Small intestine (tissue), 7 donors: ENCODE measurements around the gene CARNS1. TPM values are rescaled to one million over a fixed set of nuclear protein-coding genes. Genes with fewer than 3 reads are reported as not detected.
"Not testable (repeated sequence)": the region's sequence is repeated elsewhere in the genome, so short reads cannot be mapped to it uniquely, and the experiment has no call there.

ENCODE experiments used
- DNase-seq, 2 donors: peaks; one replicate each; pipeline versions ENCODE4 v3.0.0 to v3.0.0-alpha.2; 2013
- FAIRE-seq: peaks from 2 replicates; lab custom pipeline; 2012; peaks lifted over from hg19 to GRCh38; lab: Jason Lieb, UNC
- H3K27ac ChIP-seq, 3 donors: one replicate each; pipeline ENCODE4 v1.5.1; 2013; ENCODE audit warnings: low read length in 2 of 3, mild to moderate bottlenecking in 2 of 3, control low read depth in 1 of 3, inconsistent platforms in 1 of 3, low read depth in 1 of 3, moderate library complexity in 1 of 3
- H3K27me3 ChIP-seq, 3 donors: one replicate each; pipeline ENCODE4 v1.6.1; 2013; ENCODE audit warnings: low read length in 3 of 3, inconsistent platforms in 1 of 3; ENCODE audit not compliant: control insufficient read depth in 3 of 3, insufficient read depth in 3 of 3
- H3K36me3 ChIP-seq, 3 donors: one replicate each; pipeline ENCODE4 v1.6.1; 2013; ENCODE audit warnings: low read length in 3 of 3, inconsistent platforms in 1 of 3, low read depth in 1 of 3, mild to moderate bottlenecking in 1 of 3, moderate library complexity in 1 of 3; ENCODE audit not compliant: control insufficient read depth in 3 of 3, insufficient read depth in 2 of 3
- H3K4me1 ChIP-seq, 3 donors: one replicate each; pipeline ENCODE4 v1.6.1; 2013; ENCODE audit warnings: low read length in 2 of 3, inconsistent platforms in 1 of 3, low read depth in 1 of 3, mild to moderate bottlenecking in 1 of 3, moderate library complexity in 1 of 3; ENCODE audit not compliant: control insufficient read depth in 3 of 3, insufficient read depth in 2 of 3
- H3K4me3 ChIP-seq, 3 donors: one replicate each; pipeline ENCODE4 v1.5.1; 2013; ENCODE audit warnings: low read length in 3 of 3, control low read depth in 1 of 3, inconsistent platforms in 1 of 3, low read depth in 1 of 3, mild to moderate bottlenecking in 1 of 3, moderate library complexity in 1 of 3
- H3K9me3 ChIP-seq, 2 donors: one replicate each; pipeline ENCODE4 v1.6.1; 2013; ENCODE audit warnings: low read depth in 1 of 2, low read length in 1 of 2; ENCODE audit not compliant: control insufficient read depth in 2 of 2, insufficient read depth in 1 of 2
- WGBS, 3 donors: extraction: QIAGEN DNeasy Blood & Tissue Kit; methylation state at CpG; one replicate each; pipeline ENCODE4 v1.1.7; 2013; 5-methylcytosine and 5-hydroxymethylcytosine counted together
- polyA plus RNA-seq, 4 donors: library from polyadenylated mRNA; stranded (reverse) in 3 of 4; unstranded in 1 of 4; fragments of 200-250 nt in 3 of 4; fragments of 120-200 nt in 1 of 4; gene quantifications; one replicate each; pipeline versions ENCODE4 v1.2.1 to v1.2.3, GENCODE V29; 2013
- donor health status: healthy with polysubstance abuse.
- donor health status: control.
- donor health status: control.
- donor health status: Bipolar disorder and iron deficiency.
- donor health status: healthy.

The CARNS1 gene
- polyA plus RNA-seq, 4 donors, result 0.40 to 0.84 TPM; not detected in 2

DNA sequence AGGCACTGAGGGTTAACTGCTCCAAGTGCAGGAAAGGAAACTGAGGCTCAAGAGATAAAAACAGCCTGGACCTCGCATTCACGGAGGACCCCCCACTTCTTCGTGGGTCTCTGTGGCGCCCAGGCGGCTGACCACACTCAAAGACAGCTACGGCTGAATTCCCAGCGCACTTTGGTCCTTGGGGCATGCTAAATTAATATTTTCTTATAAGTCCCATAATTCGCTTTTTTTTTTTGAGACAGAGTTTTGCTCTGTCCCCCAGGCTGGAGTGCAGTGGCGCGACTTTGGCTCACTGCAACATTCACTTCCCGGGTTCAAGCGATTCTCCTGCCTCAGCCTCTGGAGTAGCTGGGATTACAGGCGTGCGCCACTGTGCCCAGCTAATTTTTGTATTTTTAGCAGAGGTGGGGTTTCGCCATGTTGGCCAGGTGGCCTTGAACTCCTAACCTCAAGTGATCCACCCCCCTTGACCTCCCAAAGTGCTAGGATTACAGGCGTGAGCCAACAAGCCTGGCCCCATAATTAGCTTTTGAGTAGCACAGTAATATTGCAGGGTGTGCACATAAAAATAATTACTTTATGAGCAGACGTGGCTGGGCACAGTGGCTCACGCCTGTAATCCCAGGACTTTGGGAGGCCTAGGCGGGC, 13.2 kb upstream of the CARNS1 start:
- Histone ChIP-seq H3K4me1 (peaks cover 3 to 32% (median 4%) of the 10 kb centered on the region in 3 donors), H3K4me3 (peak overlapping the region in 2 of 3 donors; percentile 32 to 40), H3K27ac (peak overlapping the region; percentile 78 to 98 (median 86)), H3K36me3 (peaks cover 10 to 36% (median 19%) of the 10 kb centered on the region in 3 donors)
- H3K27me3 ChIP-seq, H3K9me3 ChIP-seq, FAIRE-seq: not testable (repeated sequence)
- WGBS, 3 donors, result 16 to 42% (median 24%) methylated on average over 19 of the region's 19 CpGs
- DNase-seq, result peak in 1 of 2 donors; percentile 47

DNA sequence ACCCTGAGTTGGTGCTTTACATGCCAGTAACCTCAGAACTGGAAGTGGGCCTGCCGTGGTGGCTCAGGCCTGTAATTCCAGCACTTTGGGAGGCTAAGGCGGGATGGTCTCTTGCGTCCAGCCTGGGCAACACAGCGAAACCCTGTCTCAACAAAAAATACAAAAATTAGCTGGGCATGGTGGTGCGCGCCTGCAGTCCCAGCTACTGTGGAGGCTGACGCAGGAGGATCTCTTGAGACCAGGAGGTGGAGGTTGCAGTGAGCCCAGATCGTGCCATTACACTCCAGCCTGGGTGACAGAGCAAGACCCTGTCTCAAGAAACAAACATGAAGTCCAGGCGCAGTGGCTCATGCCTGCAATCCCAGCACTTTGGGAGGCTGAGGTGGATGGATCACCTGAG, 12.4 kb upstream of the CARNS1 start:
- 91 to 94% (median 92%) methylated on average over 9 of the region's 9 CpGs for WGBS, 3 donors
- FAIRE-seq, H3K4me3 ChIP-seq, DNase-seq, H3K9me3 ChIP-seq, H3K27me3 ChIP-seq: not testable (repeated sequence)
- Histone ChIP-seq H3K27ac (peak overlapping the region in 1 of 3 donors; percentile 98), H3K36me3 (peaks cover 4 to 28% (median 12%) of the 10 kb centered on the region in 3 donors), H3K4me1 (peaks cover 3 to 32% (median 4%) of the 10 kb centered on the region in 3 donors)

DNA sequence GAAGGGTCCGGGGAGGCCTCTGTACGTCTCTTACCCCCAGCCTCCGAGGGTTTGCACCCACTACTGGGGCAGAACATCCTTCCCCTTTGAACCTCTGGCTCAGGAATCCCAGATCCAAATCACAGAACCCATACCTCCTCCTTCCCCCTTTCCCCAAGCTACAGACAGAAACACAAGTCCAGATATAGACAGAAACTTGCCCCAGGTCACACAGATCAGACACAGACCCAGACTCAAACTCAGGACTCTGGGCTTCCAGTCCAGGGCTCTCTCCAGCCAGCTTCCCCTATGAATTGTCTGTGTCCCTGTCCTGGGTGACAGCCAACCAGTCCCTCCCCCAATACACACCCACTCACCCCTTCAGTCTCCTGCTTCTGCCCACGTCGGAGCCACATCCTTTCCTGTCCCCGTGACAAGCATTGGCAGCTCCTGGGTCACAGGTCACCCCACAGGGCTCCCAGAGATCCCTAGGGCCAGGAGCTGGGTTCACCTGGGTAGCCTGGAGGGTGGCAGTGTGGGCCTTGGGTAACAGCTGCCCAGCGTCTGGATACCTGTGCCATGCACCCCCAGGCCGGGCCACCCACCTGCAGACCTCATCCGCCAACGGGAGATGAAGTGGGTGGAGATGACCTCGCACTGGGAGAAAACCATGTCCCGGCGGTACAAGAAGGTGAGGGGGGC, 10.8 kb upstream of the CARNS1 start:
- DNase-seq, result peak in 1 of 2 donors; percentile 36
- Histone ChIP-seq H3K27ac (peak overlapping the region in 2 of 3 donors; percentile 53 to 60), H3K4me1 (peaks cover 2 to 28% (median 3%) of the 10 kb centered on the region in 3 donors), H3K4me3 (peak overlapping the region; percentile 12 to 63 (median 49)), H3K27me3 (no peaks in the 10 kb centered on the region), H3K9me3 (no peaks in the 10 kb centered on the region), H3K36me3 (peaks cover 0 to 12% (median 0%) of the 10 kb centered on the region in 3 donors)
- FAIRE-seq, result no peak
- WGBS, 3 donors, result 44 to 57% (median 49%) methylated on average over 11 to 13 of the region's 13 CpGs

DNA sequence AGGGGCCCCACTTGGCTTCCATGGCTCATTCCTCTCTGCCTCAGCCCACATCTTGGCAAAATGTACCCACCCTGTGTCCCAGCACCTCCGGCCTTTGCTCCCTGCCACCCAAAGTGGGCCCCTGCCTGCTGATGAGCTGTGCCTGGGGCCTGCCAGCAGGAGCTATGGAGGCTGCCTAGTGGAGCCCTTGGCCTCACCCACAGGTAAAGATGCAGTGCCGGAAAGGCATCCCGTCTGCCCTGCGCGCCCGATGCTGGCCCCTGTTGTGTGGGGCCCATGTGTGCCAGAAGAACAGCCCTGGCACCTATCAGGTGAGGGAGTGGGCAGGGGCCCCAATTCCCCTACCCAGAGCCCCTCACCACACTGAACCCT, 10.3 kb upstream of the CARNS1 start:
- H3K4me1 ChIP-seq, result peaks cover 2 to 27% (median 3%) of the 10 kb centered on the region in 3 donors
- H3K27me3 ChIP-seq, result no peaks in the 10 kb centered on the region
- H3K9me3 ChIP-seq, result no peaks in the 10 kb centered on the region
- peak overlapping the region in 1 of 3 donors; percentile 63 for H3K4me3 ChIP-seq
- FAIRE-seq (no peak), DNase-seq (no peak)
- H3K27ac ChIP-seq, result peak overlapping the region in 1 of 3 donors; percentile 60
- peaks cover 0 to 8% (median 0%) of the 10 kb centered on the region in 3 donors for H3K36me3 ChIP-seq
- WGBS, 3 donors, result 57 to 83% (median 78%) methylated on average over 6 of the region's 6 CpGs

DNA sequence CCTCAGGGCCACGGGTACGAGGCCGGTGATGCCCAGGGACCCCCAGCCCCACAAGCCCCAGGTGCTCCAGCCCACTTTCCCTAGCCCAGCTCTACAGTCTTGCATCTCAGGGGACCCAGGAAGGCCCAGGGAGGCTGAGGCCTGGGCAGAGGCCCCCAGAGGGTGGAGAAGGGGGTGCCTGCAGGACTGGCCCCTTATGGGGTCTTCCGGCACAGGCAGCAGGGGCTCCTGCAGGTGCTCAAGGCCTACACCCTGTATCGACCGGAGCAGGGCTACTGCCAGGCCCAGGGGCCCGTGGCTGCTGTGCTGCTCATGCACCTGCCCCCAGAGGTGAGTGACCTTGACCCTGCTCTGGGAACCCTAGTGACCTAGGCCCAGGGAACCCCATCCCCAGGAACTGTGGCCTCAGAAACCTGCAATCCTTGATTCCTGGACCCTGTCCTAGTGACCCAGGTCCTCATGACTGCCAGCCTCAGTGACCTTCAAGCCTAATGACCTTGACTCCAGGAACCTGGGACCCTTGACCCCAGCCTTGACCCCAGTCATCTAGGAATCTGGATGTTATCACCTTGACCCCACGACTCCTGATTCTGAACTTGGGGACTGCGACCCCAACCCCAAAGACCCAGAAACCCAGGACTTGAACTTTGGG, 9.7 kb upstream of the CARNS1 start:
- Histone ChIP-seq H3K9me3 (no peaks in the 10 kb centered on the region), H3K36me3 (peaks cover 0 to 1% (median 0%) of the 10 kb centered on the region in 3 donors), H3K27ac (no peak overlapping the region), H3K4me3 (peak overlapping the region in 1 of 3 donors; percentile 63), H3K27me3 (peaks cover 0 to 4% (median 0%) of the 10 kb centered on the region in 3 donors), H3K4me1 (peaks cover 0 to 24% (median 2%) of the 10 kb centered on the region in 3 donors)
- 70 to 78% (median 77%) methylated on average over 6 to 9 of the region's 9 CpGs for WGBS, 3 donors
- DNase-seq, result no peak
- FAIRE-seq, result no peak

DNA sequence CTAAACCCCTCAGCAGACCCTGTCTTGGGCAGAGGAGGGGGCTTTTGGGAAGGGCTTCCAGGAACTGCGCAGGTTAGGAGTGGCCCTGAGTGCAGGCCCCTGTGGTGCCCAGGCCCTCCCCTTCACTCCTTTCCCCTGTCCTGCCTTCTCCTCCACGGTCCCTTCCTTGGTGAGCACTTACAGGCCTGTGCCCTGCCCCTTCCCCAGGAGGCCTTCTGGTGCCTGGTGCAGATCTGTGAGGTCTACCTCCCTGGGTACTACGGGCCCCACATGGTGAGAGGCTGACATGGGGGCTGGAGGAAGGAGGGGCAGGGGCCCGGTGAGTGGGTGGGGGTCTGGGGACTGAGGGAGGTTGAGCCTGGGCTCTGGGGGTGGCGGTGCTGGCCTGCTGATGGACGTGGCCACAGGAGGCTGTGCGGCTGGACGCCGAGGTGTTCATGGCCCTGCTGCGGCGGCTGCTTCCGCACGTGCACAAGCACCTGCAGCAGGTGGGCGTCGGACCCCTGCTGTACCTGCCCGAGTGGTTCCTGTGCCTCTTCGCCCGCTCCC, 9.0 kb upstream of the CARNS1 start:
- Histone ChIP-seq H3K27me3 (peaks cover 0 to 8% (median 0%) of the 10 kb centered on the region in 3 donors), H3K27ac (peak overlapping the region in 1 of 3 donors; percentile 12), H3K36me3 (no peaks in the 10 kb centered on the region), H3K9me3 (no peaks in the 10 kb centered on the region), H3K4me3 (peak overlapping the region in 1 of 3 donors; percentile 18), H3K4me1 (peaks cover 0 to 30% (median 2%) of the 10 kb centered on the region in 3 donors)
- FAIRE-seq, result no peak
- 72 to 83% (median 72%) methylated on average over 10 to 18 of the region's 18 CpGs for WGBS, 3 donors
- no peak for DNase-seq

DNA sequence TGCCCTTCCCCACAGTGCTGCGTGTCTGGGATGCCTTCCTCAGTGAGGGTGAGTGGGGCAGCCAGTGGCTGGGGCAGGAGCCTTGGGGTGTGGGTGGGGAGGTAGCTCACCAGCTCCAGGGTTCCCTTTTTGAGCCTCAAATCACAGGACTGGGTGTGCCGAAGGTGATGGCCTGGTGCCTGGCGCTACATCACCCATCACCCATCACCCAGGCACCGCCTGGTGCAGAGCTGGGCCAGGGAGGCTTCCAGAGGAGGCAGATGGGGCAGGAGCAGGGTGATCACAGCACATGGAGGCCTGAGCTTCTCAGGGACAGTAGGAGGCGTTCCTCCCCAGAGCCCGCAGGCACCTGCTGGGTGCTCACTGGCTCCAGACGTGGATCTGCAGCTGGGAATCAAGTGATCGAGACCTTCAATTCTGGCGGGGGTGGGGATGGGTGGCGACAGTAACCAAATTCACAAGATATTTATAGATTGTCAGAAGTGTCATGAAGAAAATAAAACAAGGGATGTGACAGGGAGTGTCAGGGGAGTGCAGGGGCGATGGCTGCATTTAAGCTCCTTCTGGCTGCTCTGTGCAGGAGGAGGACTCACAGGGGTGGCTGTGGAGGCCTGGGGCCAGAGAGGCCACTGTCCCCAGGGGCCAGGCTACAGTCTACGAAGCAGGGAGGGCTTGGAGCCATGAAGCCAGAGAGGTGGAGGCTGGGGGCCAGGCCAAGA, 8.3 kb upstream of the CARNS1 start:
- H3K4me1 ChIP-seq, result peaks cover 0 to 31% (median 2%) of the 10 kb centered on the region in 3 donors
- 32 to 56% (median 37%) methylated on average over 12 of the region's 12 CpGs for WGBS, 3 donors
- H3K4me3 ChIP-seq, result peak overlapping the region in 1 of 3 donors; percentile 18
- FAIRE-seq, result no peak
- H3K27ac ChIP-seq, result peak overlapping the region in 1 of 3 donors; percentile 49
- no peak for DNase-seq
- no peaks in the 10 kb centered on the region for H3K36me3 ChIP-seq
- H3K9me3 ChIP-seq, result no peaks in the 10 kb centered on the region
- H3K27me3 ChIP-seq, result peaks cover 0 to 11% (median 0%) of the 10 kb centered on the region in 3 donors
